Sigmoid colon (tissue), 4 donors: ENCODE measurements around the gene MICAL1.

Source experiments
- EP300 ChIP-seq, 4 donors: sonication (generic); formaldehyde crosslinking; IDR thresholded peaks; one replicate each; pipeline ENCODE4 v1.6.1; 2017; ENCODE audit warnings: antibody characterized with exemption in 4 of 4
- POLR2A ChIP-seq, 2 donors: fragments of 450-650 bp; IDR thresholded peaks; one replicate each; pipeline ENCODE4 v1.6.1; 2016; ENCODE audit warnings: antibody characterized with exemption in 2 of 2, mild to moderate bottlenecking in 2 of 2, moderate library complexity in 2 of 2
- TF ChIP-seq, protein P1 (sequence below), 4 experiments: fragments of 450-650 bp in 3 of 4; fragments of 200-600 bp in 1 of 4; IDR thresholded peaks; one replicate each; pipeline ENCODE4 v1.5.1; 2016 to 2019; ENCODE audit warnings: antibody characterized with exemption in 4 of 4, mild to moderate bottlenecking in 3 of 4, moderate library complexity in 2 of 4

DNA sequence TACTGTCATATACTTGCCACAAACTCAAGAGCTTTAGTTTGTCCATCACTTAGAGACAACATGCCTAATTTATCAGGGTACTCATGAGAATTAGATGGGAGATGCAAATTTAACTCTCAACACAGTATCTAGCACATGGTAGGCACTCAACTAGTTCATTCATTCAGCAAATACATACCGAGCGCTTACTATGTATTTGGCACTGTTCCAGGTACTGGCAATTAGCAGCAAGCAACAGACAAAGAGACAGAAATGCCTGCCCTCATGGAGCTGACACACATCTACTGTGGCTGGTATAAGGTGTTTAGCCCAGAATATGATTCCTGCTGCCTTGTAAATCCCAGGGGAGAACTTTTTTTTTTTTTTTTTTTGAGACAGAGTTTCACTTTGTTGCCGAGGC, 4.8 kb downstream of the MICAL1 start:
- no peak for TF ChIP-seq EP300 (IDR thresholded peaks at IDR 0.05)
- TF ChIP-seq, protein P1, sequence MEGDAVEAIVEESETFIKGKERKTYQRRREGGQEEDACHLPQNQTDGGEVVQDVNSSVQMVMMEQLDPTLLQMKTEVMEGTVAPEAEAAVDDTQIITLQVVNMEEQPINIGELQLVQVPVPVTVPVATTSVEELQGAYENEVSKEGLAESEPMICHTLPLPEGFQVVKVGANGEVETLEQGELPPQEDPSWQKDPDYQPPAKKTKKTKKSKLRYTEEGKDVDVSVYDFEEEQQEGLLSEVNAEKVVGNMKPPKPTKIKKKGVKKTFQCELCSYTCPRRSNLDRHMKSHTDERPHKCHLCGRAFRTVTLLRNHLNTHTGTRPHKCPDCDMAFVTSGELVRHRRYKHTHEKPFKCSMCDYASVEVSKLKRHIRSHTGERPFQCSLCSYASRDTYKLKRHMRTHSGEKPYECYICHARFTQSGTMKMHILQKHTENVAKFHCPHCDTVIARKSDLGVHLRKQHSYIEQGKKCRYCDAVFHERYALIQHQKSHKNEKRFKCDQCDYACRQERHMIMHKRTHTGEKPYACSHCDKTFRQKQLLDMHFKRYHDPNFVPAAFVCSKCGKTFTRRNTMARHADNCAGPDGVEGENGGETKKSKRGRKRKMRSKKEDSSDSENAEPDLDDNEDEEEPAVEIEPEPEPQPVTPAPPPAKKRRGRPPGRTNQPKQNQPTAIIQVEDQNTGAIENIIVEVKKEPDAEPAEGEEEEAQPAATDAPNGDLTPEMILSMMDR (IDR thresholded peaks at IDR 0.05) = no peak
- TF ChIP-seq POLR2A (IDR thresholded peaks at IDR 0.05) = no peak
